Activated B cell treated with CpG ODN at 0.5 μM for 24 hours (primary cell): ENCODE results near the gene PIP5K1B. TPM values are rescaled to one million over a fixed set of nuclear protein-coding genes. Genes with fewer than 3 reads are reported as not detected.

Source experiments
- ATAC-seq: fragments of 200-7000 bp; cut with Tn5 transposase; one replicate; pipeline ENCODE4 v1.10.0; 2021; ENCODE audit warnings: low read depth, mild to moderate bottlenecking, moderate library complexity
- CTCF ChIA-PET: fragments of 350-600 bp; sonication (Branson Sonifier 250); formaldehyde crosslinking; loops from one replicate; lab custom pipeline; 2021; ENCODE audit warnings: antibody characterized with exemption; lab: Charles Lee
- POLR2A ChIA-PET: fragments of 350-600 bp; sonication (Branson Sonifier 250); formaldehyde crosslinking; loops from one replicate; lab custom pipeline; 2021; ENCODE audit warnings: antibody characterized with exemption; lab: Charles Lee
- DNase-seq: peaks from one replicate; pipeline ENCODE4 v3.0.0; 2022
- H3K27ac Mint-ChIP-seq: one replicate; pipeline ENCODE4 v1.8.0; 2020; ENCODE audit warnings: mixed read lengths
- H3K27me3 Mint-ChIP-seq: one replicate; pipeline ENCODE4 v1.8.0; 2021; ENCODE audit warnings: mixed read lengths
- H3K36me3 Mint-ChIP-seq: one replicate; pipeline ENCODE4 v1.8.0; 2021; ENCODE audit warnings: low read depth, mixed read lengths
- H3K4me1 Mint-ChIP-seq: one replicate; pipeline ENCODE4 v1.8.0; 2021; ENCODE audit warnings: mixed read lengths
- H3K4me3 Mint-ChIP-seq: one replicate; pipeline ENCODE4 v1.8.0; 2020; ENCODE audit warnings: mild to moderate bottlenecking, mixed read lengths
- H3K9me3 Mint-ChIP-seq: one replicate; pipeline ENCODE4 v1.8.0; 2020; ENCODE audit warnings: mixed read lengths
- CTCF ChIP-seq: fragments of 200-600 bp; IDR thresholded peaks from one replicate; pipeline ENCODE4 v1.8.0; 2022; ENCODE audit warnings: antibody characterized with exemption, mild to moderate bottlenecking
- intact Hi-C: fragments of 100-400 bp; cut with micrococcal nuclease; formaldehyde crosslinking; loops from one replicate; pipeline ENCODE4 v1.15.1; 2024
- total RNA-seq: library from RNA; stranded (reverse); gene quantifications from 2 replicates; pipeline ENCODE4 v1.2.3, GENCODE V29; 2022

Gene PIP5K1B
- total RNA-seq, 1 donor from 2014 or later = 22.0 TPM

- no peak for ATAC-seq
- ChIA-PET POLR2A (no interaction called here), CTCF (no interaction called here)
- DNase-seq = no peak
- no peak for TF ChIP-seq CTCF
- Mint-ChIP-seq H3K4me1 (peaks cover 21% of the 10 kb centered on the region), H3K27me3 (no peaks in the 10 kb centered on the region), H3K27ac (no peak overlapping the region), H3K4me3 (no peak overlapping the region), H3K36me3 (peaks cover 12% of the 10 kb centered on the region), H3K9me3 (peaks cover 8% of the 10 kb centered on the region)
- intact Hi-C loops = no loop called here
These were observed 55.8 kb downstream of the PIP5K1B start for GRCh38 chr9:68760674-68761333.

DNA sequence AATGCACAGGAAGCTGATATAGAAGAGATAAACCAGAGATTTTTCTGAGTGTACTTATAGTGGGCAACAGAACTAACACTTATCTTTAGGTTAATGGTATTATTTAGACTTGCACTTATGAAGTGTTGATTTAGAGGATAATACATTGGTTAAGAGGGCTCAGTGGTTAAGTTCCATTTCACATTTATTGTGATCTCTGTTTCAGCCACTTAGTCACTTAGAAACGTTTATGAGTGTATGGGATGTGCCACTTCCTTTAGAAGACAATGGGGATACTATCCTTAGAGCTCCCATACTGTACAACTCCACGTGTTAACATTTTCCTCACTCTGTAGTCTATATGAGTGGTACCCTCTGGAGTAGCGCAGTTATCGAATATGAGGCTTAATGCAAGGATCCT lies 57.5 kb downstream of the PIP5K1B start:
- Mint-ChIP-seq H3K27ac (no peak overlapping the region), H3K36me3 (peaks cover 10% of the 10 kb centered on the region), H3K9me3 (peaks cover 8% of the 10 kb centered on the region), H3K27me3 (no peaks in the 10 kb centered on the region), H3K4me3 (no peak overlapping the region), H3K4me1 (peaks cover 21% of the 10 kb centered on the region)
- intact Hi-C loops = no loop called here
- CTCF ChIA-PET = no interaction called here
- DNase-seq = no peak
- no peak for TF ChIP-seq CTCF
- no peak for ATAC-seq
- POLR2A ChIA-PET = no interaction called here

GRCh38 chr9:68763104-68763503 lies 58.1 kb downstream of the PIP5K1B start:
- H3K9me3 Mint-ChIP-seq = peaks cover 6% of the 10 kb centered on the region
- H3K4me1 Mint-ChIP-seq = peaks cover 21% of the 10 kb centered on the region
- no peaks in the 10 kb centered on the region for H3K27me3 Mint-ChIP-seq
- POLR2A ChIA-PET = no interaction called here
- H3K27ac Mint-ChIP-seq = peak overlapping the region; percentile 46
- DNase-seq (no peak), ATAC-seq (peak; percentile 34)
- no peak for TF ChIP-seq CTCF
- no peak overlapping the region for H3K4me3 Mint-ChIP-seq
- CTCF ChIA-PET = no interaction called here
- intact Hi-C loops = no loop called here
- H3K36me3 Mint-ChIP-seq = peaks cover 6% of the 10 kb centered on the region

DNA sequence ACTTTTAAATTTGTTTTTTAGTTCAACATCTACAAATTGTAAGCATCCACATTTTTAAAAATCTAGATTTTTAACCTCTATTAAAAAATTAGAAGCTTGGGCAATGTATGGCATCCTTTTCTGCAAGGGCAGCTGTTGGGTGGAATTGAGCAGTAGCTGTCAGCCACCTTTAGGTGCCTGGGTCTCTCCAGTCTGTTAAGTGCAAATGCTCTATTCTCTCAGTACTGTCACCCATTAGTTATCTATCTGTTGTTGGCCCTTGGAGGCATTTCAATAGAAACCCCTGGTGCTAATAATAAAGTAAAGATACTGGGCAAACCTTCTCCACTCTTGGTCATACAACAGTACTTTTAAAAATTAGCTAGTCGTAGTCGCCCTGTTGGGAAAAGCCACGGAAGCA lies 63.6 kb downstream of the PIP5K1B start:
- CTCF ChIA-PET = no interaction called here
- no peak for DNase-seq
- Mint-ChIP-seq H3K36me3 (peaks cover 4% of the 10 kb centered on the region), H3K9me3 (no peaks in the 10 kb centered on the region), H3K4me3 (no peak overlapping the region), H3K4me1 (peaks cover 2% of the 10 kb centered on the region), H3K27me3 (no peaks in the 10 kb centered on the region), H3K27ac (no peak overlapping the region)
- POLR2A ChIA-PET = interaction anchor here (1.5 kb wide), 1 partner anchor 11 kb away, joined by 6 read pairs; a partner anchor contains a TSS
- ATAC-seq = no peak
- intact Hi-C loops = no loop called here
- no peak for TF ChIP-seq CTCF

- no peak for ATAC-seq
- Mint-ChIP-seq H3K36me3 (peaks cover 4% of the 10 kb centered on the region), H3K4me1 (no peaks in the 10 kb centered on the region), H3K9me3 (no peaks in the 10 kb centered on the region), H3K27me3 (no peaks in the 10 kb centered on the region), H3K4me3 (no peak overlapping the region), H3K27ac (no peak overlapping the region)
- intact Hi-C loops = no loop called here
- CTCF ChIA-PET = no interaction called here
- no peak for TF ChIP-seq CTCF
- DNase-seq = no peak
- POLR2A ChIA-PET = interaction anchor here (1.5 kb wide), 1 partner anchor 10 kb away, joined by 6 read pairs; a partner anchor contains a TSS
These were observed 64.8 kb downstream of the PIP5K1B start for GRCh38 chr9:68769852-68770251.
